HCT116 (cell line): Measurements from ENCODE around the gene ALDH16A1. TPM values are rescaled to one million over a fixed set of nuclear protein-coding genes. Genes with fewer than 3 reads are reported as not detected.

Experiments used
- ATAC-seq: fragments of 200-7000 bp; cut with Tn5 transposase; 2 replicates; pipeline ENCODE4 v1.9.1; 2020; ENCODE audit warnings: mild to moderate bottlenecking, moderate library complexity
- BruUV-seq: library from RNA; stranded (reverse); fragments of 400-500 nt; replicated peaks from 2 replicates; lab custom pipeline; 2021; lab: Mats Ljungman, UMichigan
- CTCF ChIA-PET: fragments of 300-600 bp; sonication (Branson Sonifier 250); formaldehyde crosslinking; loops from one replicate; lab custom pipeline; 2021; ENCODE audit warnings: antibody characterized with exemption; lab: Charles Lee
- POLR2A ChIA-PET: fragments of 300-600, 350-600 bp; sonication (Branson Sonifier 250); formaldehyde crosslinking; loops from one replicate; lab custom pipeline; 2021; ENCODE audit warnings: antibody characterized with exemption; lab: Charles Lee
- RAD21 ChIA-PET, 2 experiments: fragments of 300-600 bp; sonication (Branson Sonifier 250); formaldehyde crosslinking; loops; one replicate each; lab custom pipeline; 2023; ENCODE audit warnings: low total read pairs in 2 of 2; ENCODE audit not compliant: uncharacterized antibody in 2 of 2, unreplicated experiment in 2 of 2, low non-redundant PET in 1 of 2; lab: Charles Lee
- DNase-seq: peaks from one replicate; pipeline ENCODE4 v3.0.0-alpha.2; 2010; ENCODE audit warnings: low read depth, low spot score
- H2AFZ ChIP-seq: fragments of 200-600 bp; shearing (Covaris generic), sonication (generic); 2 replicates; pipeline ENCODE4 v1.6.1; 2017; ENCODE audit warnings: low read depth, mixed run types, mixed read lengths, antibody characterized with exemption, low read length; ENCODE audit not compliant: poor library complexity, severe bottlenecking
- H3K27ac ChIP-seq: 2 replicates; pipeline ENCODE4 v1.5.1; 2012; ENCODE audit warnings: low read depth, low read length
- H3K27me3 ChIP-seq: fragments of 200-600 bp; sonication (generic); 2 replicates; pipeline ENCODE4 v1.6.1; 2016; ENCODE audit warnings: mixed run types, low read length, mixed read lengths; ENCODE audit not compliant: insufficient read depth
- H3K36me3 ChIP-seq, 2 experiments: fragments of 200-500 bp in 1 of 2; fragments of 200-600 bp in 1 of 2; sonication (Bioruptor generic) in 1 of 2; sonication (generic) in 1 of 2; 2 replicates each; pipeline versions ENCODE4 v1.5.1 to v1.6.1; 2014 to 2016; ENCODE audit warnings: low read length in 2 of 2, inconsistent platforms in 1 of 2, mixed read lengths in 1 of 2, mixed run types in 1 of 2; ENCODE audit not compliant: insufficient read depth in 2 of 2, control insufficient read depth in 1 of 2
- H3K4me1 ChIP-seq, 2 experiments: fragments of 200-600 bp in 1 of 2; sonication (generic) in 1 of 2; 2 replicates each; pipeline versions ENCODE4 v1.5.1 to v1.6.1; 2012 to 2017; ENCODE audit warnings: low read length in 2 of 2, inconsistent platforms in 1 of 2, mild to moderate bottlenecking in 1 of 2, mixed read lengths in 1 of 2, mixed run types in 1 of 2, moderate library complexity in 1 of 2; ENCODE audit not compliant: insufficient read depth in 2 of 2, control insufficient read depth in 1 of 2
- H3K4me2 ChIP-seq: fragments of 200-600 bp; sonication (generic); 2 replicates; pipeline ENCODE4 v1.6.1; 2017; ENCODE audit warnings: mixed run types, low read length, mixed read lengths
- H3K4me3 ChIP-seq, 2 experiments: fragments of 200-600 bp in 1 of 2; sonication (generic) in 1 of 2; replicated peaks in 1 of 2; 2 replicates each; pipeline ENCODE4 v1.5.1; 2011 to 2016; ENCODE audit warnings: low read length in 2 of 2, control low read depth in 1 of 2, low read depth in 1 of 2, mild to moderate bottlenecking in 1 of 2, mixed read lengths in 1 of 2, mixed run types in 1 of 2
- H3K79me2 ChIP-seq: fragments of 200-600 bp; sonication (generic); 2 replicates; pipeline ENCODE4 v1.6.1; 2017; ENCODE audit warnings: mild to moderate bottlenecking, mixed run types, low read length, moderate library complexity, mixed read lengths; ENCODE audit not compliant: insufficient read depth
- H3K9ac ChIP-seq: fragments of 200-600 bp; sonication (generic); 2 replicates; pipeline ENCODE4 v1.6.1; 2016; ENCODE audit warnings: low read length, mixed read lengths
- H3K9me2 ChIP-seq: fragments of 200-600 bp; sonication (generic), shearing (Covaris generic); 2 replicates; pipeline ENCODE4 v1.6.1; 2017; ENCODE audit warnings: mixed run types, mild to moderate bottlenecking, moderate library complexity; ENCODE audit not compliant: insufficient read depth
- H3K9me3 ChIP-seq, 2 experiments: fragments of 200-500 bp in 1 of 2; fragments of 200-600 bp in 1 of 2; sonication (Bioruptor generic) in 1 of 2; sonication (generic) in 1 of 2; 2 replicates each; pipeline ENCODE4 v1.6.1; 2014 to 2017; ENCODE audit warnings: low read length in 2 of 2, mixed read lengths in 2 of 2, inconsistent platforms in 1 of 2, low read depth in 1 of 2, mild to moderate bottlenecking in 1 of 2, mixed run types in 1 of 2, moderate library complexity in 1 of 2; ENCODE audit not compliant: control insufficient read depth in 1 of 2, insufficient read depth in 1 of 2
- H4K20me1 ChIP-seq: fragments of 200-600 bp; sonication (generic), shearing (Covaris generic); 2 replicates; pipeline ENCODE4 v1.6.1; 2017; ENCODE audit warnings: mixed run types, mild to moderate bottlenecking, moderate library complexity; ENCODE audit not compliant: insufficient read depth
- CBX3 ChIP-seq: IDR thresholded peaks from 2 replicates; pipeline ENCODE4 v1.6.1; 2012; ENCODE audit warnings: low read depth
- CEBPB ChIP-seq: IDR thresholded peaks from 2 replicates; pipeline ENCODE4 v1.6.1; 2012; ENCODE audit warnings: low read depth
- CTCF ChIP-seq, 3 experiments: fragments of 200-600 bp in 1 of 3; sonication (generic) in 1 of 3; IDR thresholded peaks in 2 of 3; conservative IDR thresholded peaks in 1 of 3; 2 replicates each; pipeline ENCODE4 v1.5.1; 2012 to 2017; ENCODE audit warnings: low read depth in 2 of 3, low read length in 2 of 3, antibody characterized with exemption in 1 of 3, borderline replicate concordance in 1 of 3, control low read depth in 1 of 3, mild to moderate bottlenecking in 1 of 3, mixed read lengths in 1 of 3, mixed run types in 1 of 3, moderate library complexity in 1 of 3; ENCODE audit not compliant: insufficient read depth in 1 of 3
- EGR1 ChIP-seq: IDR thresholded peaks from 2 replicates; pipeline ENCODE4 v1.6.1; 2012; ENCODE audit warnings: low read depth
- ELF1 ChIP-seq: IDR thresholded peaks from 2 replicates; pipeline ENCODE4 v1.6.1; 2012; ENCODE audit warnings: low read depth, borderline replicate concordance
- EZH2 ChIP-seq: fragments of 200-600 bp; sonication (generic); IDR thresholded peaks from 2 replicates; pipeline ENCODE4 v1.6.1; 2017; ENCODE audit warnings: antibody characterized with exemption, mixed run types
- EZH2phosphoT487 ChIP-seq: fragments of 200-600 bp; IDR thresholded peaks from 2 replicates; pipeline ENCODE4 v1.6.1; 2018; ENCODE audit warnings: antibody characterized with exemption, borderline replicate concordance
- FOSL1 ChIP-seq: IDR thresholded peaks from 2 replicates; pipeline ENCODE4 v1.6.1; 2012; ENCODE audit warnings: low read depth
- JUND ChIP-seq: IDR thresholded peaks from 2 replicates; pipeline ENCODE4 v1.6.1; 2012
- POLR2A ChIP-seq: IDR thresholded peaks from 2 replicates; pipeline ENCODE4 v1.7.0; 2011; ENCODE audit warnings: borderline replicate concordance; ENCODE audit not compliant: insufficient read depth, insufficient read length; ENCODE audit errors: extremely low read depth
- POLR2AphosphoS5 ChIP-seq: IDR thresholded peaks from 2 replicates; pipeline ENCODE4 v1.6.1; 2011; ENCODE audit warnings: mild to moderate bottlenecking, low read depth, low read length, moderate library complexity
- RAD21 ChIP-seq: IDR thresholded peaks from 2 replicates; pipeline ENCODE4 v1.6.1; 2012; ENCODE audit warnings: low read depth, mild to moderate bottlenecking
- SRF ChIP-seq: IDR thresholded peaks from 2 replicates; pipeline ENCODE4 v1.6.1; 2012; ENCODE audit warnings: low read depth
- YY1 ChIP-seq: IDR thresholded peaks from 2 replicates; pipeline ENCODE4 v1.6.1; 2011; ENCODE audit warnings: low read length, low read depth, moderate library complexity, mild to moderate bottlenecking; ENCODE audit not compliant: insufficient replicate concordance; ENCODE audit errors: extremely low read depth
- ZFX ChIP-seq: fragments of 450-650 bp; IDR thresholded peaks from 2 replicates; pipeline ENCODE4 v1.6.1; 2017
- ZNF274 ChIP-seq: fragments of 200-500 bp; sonication (Bioruptor generic); IDR thresholded peaks from 2 replicates; pipeline ENCODE4 v1.6.1; 2014; ENCODE audit warnings: mild to moderate bottlenecking, low read depth, low read length, inconsistent platforms
- intact Hi-C: fragments of 100-400 bp; cut with micrococcal nuclease; formaldehyde crosslinking; loops from 2 replicates; pipeline ENCODE4 v1.10.0; 2022
- total RNA-seq: library from RNA; stranded (reverse); gene quantifications from one replicate; pipeline ENCODE4 v1.2.1, GENCODE V29; 2021; ENCODE audit not compliant: unreplicated experiment
- TF ChIP-seq, protein P1 (sequence below): IDR thresholded peaks from 2 replicates; pipeline ENCODE4 v1.6.1; 2011; ENCODE audit warnings: mild to moderate bottlenecking, low read length, moderate library complexity; ENCODE audit not compliant: insufficient replicate concordance; ENCODE audit errors: extremely low read depth
- TF ChIP-seq, protein P2 (sequence below): IDR thresholded peaks from 2 replicates; pipeline ENCODE4 v1.6.1; 2012

The ALDH16A1 gene
- total RNA-seq, 1 experiment from 2014 or later = 22.8 TPM

DNA sequence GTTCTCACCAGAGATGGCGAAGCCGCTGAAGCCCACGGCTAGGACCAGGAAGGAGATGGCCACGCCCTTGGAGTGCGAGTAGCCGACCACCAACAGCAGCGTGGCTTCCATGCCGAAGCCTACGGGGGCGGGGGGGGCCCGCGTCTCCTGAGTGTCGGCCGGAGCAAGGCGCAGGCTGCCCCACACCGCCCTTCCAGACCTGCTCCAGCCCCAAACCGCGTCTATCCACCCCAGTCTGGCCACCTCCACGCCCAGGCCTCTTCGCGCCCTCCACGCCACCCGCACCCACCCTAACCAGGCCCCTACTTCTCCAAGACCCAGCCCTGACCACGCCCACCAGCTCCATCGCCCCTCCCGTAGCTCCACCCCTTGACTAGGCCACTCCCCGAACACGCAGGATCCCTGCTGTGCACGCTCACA lies 21.7 kb upstream of the ALDH16A1 start (continued):
- TF ChIP-seq, protein P1, sequence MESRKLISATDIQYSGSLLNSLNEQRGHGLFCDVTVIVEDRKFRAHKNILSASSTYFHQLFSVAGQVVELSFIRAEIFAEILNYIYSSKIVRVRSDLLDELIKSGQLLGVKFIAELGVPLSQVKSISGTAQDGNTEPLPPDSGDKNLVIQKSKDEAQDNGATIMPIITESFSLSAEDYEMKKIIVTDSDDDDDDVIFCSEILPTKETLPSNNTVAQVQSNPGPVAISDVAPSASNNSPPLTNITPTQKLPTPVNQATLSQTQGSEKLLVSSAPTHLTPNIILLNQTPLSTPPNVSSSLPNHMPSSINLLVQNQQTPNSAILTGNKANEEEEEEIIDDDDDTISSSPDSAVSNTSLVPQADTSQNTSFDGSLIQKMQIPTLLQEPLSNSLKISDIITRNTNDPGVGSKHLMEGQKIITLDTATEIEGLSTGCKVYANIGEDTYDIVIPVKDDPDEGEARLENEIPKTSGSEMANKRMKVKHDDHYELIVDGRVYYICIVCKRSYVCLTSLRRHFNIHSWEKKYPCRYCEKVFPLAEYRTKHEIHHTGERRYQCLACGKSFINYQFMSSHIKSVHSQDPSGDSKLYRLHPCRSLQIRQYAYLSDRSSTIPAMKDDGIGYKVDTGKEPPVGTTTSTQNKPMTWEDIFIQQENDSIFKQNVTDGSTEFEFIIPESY = no peak
- no peak for TF ChIP-seq FOSL1
- no peak for TF ChIP-seq ELF1
- no peak for TF ChIP-seq POLR2AphosphoS5
- TF ChIP-seq CTCF (IDR thresholded peaks at IDR 0.05 in 2 of 3, conservative IDR thresholded peaks at IDR 0.05 in 1 of 3; ENCODE audit: borderline replicate concordance in 1 of 3, insufficient read depth in 1 of 3, low read depth in 2 of 3, low read length in 2 of 3) = no peak

GRCh38 chr19:49432141-49433073 lies 20.6 kb upstream of the ALDH16A1 start:
- POLR2A ChIA-PET = no interaction called here
- H3K4me1 ChIP-seq = peaks cover 3 to 16% of the 10 kb centered on the region in 2 experiments; a peak in 3 of 4 replicates
- DNase-seq = no peak
- H3K79me2 ChIP-seq = no peaks in the 10 kb centered on the region
- H3K36me3 ChIP-seq = no peaks in the 10 kb centered on the region
- BruUV-seq = no TSS peak
- H3K4me2 ChIP-seq = no peak overlapping the region
- no peaks in the 10 kb centered on the region for H3K9me3 ChIP-seq
- no peaks in the 10 kb centered on the region for H3K9me2 ChIP-seq
- intact Hi-C loops = no loop called here
- CTCF ChIA-PET = no interaction called here
- RAD21 ChIA-PET = interaction anchor here in 1 of 2 experiments (0.6 kb wide), 1 partner anchor 163 kb away, joined by 3 read pairs; no protein-coding TSS in a partner anchor
- ATAC-seq = no peak
- no peak overlapping the region for H2AFZ ChIP-seq
- H3K9ac ChIP-seq = no peak overlapping the region
- no peak overlapping the region for H3K4me3 ChIP-seq
- 0 out of 2 replicates have a peak, but pooled peaks cover 2% of the 10 kb centered on the region for H3K27me3 ChIP-seq
- H3K27ac ChIP-seq = no peak overlapping the region
- H4K20me1 ChIP-seq = no peaks in the 10 kb centered on the region
- TF ChIP-seq POLR2AphosphoS5 = no peak
- TF ChIP-seq CBX3 = no peak
- TF ChIP-seq YY1 = no peak
- TF ChIP-seq JUND = no peak
- TF ChIP-seq SRF = no peak
- TF ChIP-seq, protein P1 = no peak
- TF ChIP-seq EZH2phosphoT487 = no peak
- no peak for TF ChIP-seq ZNF274
- TF ChIP-seq EZH2 = no peak
- TF ChIP-seq, protein P2, sequence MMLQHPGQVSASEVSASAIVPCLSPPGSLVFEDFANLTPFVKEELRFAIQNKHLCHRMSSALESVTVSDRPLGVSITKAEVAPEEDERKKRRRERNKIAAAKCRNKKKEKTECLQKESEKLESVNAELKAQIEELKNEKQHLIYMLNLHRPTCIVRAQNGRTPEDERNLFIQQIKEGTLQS = no peak
- TF ChIP-seq RAD21 = no peak
- TF ChIP-seq CEBPB = no peak
- TF ChIP-seq ZFX = no peak
- TF ChIP-seq POLR2A = no peak
- TF ChIP-seq EGR1 = no peak
